ENCODE results near the gene FANCL.

FANCL gene

GRCh38 chr2:58239243-58239925 is 1.7 kb downstream of the FANCL start:
- no peak for TF ChIP-seq ZBTB7A (IDR thresholded peaks at IDR 0.05; ENCODE audit: low read depth)
- no peak for TF ChIP-seq MAX (IDR thresholded peaks at IDR 0.05)
- TF ChIP-seq REST (IDR thresholded peaks at IDR 0.05; ENCODE audit: low read depth) = no peak
- TF ChIP-seq YY1 (IDR thresholded peaks at IDR 0.05; ENCODE audit: low read depth) = no peak
- TF ChIP-seq RAD21 (IDR thresholded peaks at IDR 0.05; ENCODE audit: low read depth) = no peak
- no peak for TF ChIP-seq EP300 (IDR thresholded peaks at IDR 0.05; ENCODE audit: borderline replicate concordance)
- TF ChIP-seq TEAD4 (IDR thresholded peaks at IDR 0.05) = no peak
- no peak for TF ChIP-seq NFIC (IDR thresholded peaks at IDR 0.05)
- TF ChIP-seq CREB1 (IDR thresholded peaks at IDR 0.05; ENCODE audit: low read depth) = no peak
- no peak for TF ChIP-seq EGR1 (IDR thresholded peaks at IDR 0.05)
- TF ChIP-seq TCF12 (IDR thresholded peaks at IDR 0.05; ENCODE audit: low read depth) = no peak
- TF ChIP-seq USF1 (IDR thresholded peaks at IDR 0.05) = no peak
- no peak for TF ChIP-seq FOXM1 (IDR thresholded peaks at IDR 0.05; ENCODE audit: borderline replicate concordance, low read depth)
- no peak for TF ChIP-seq TAF1 (IDR thresholded peaks at IDR 0.05; ENCODE audit: low read depth)
- TF ChIP-seq CEBPB (IDR thresholded peaks at IDR 0.05) = no peak

- TF ChIP-seq CEBPB (IDR thresholded peaks at IDR 0.05) = no peak
- no peak for TF ChIP-seq REST (IDR thresholded peaks at IDR 0.05; ENCODE audit: low read depth)
- no peak for TF ChIP-seq YY1 (IDR thresholded peaks at IDR 0.05; ENCODE audit: low read depth)
- TF ChIP-seq MAX (IDR thresholded peaks at IDR 0.05) = no peak
- no peak for TF ChIP-seq EP300 (IDR thresholded peaks at IDR 0.05; ENCODE audit: borderline replicate concordance)
- no peak for TF ChIP-seq CREB1 (IDR thresholded peaks at IDR 0.05; ENCODE audit: low read depth)
- no peak for TF ChIP-seq EGR1 (IDR thresholded peaks at IDR 0.05)
- TF ChIP-seq USF1 (IDR thresholded peaks at IDR 0.05) = no peak
- no peak for TF ChIP-seq TAF1 (IDR thresholded peaks at IDR 0.05; ENCODE audit: low read depth)
- TF ChIP-seq TEAD4 (IDR thresholded peaks at IDR 0.05) = no peak
- no peak for TF ChIP-seq FOXM1 (IDR thresholded peaks at IDR 0.05; ENCODE audit: borderline replicate concordance, low read depth)
- no peak for TF ChIP-seq TCF12 (IDR thresholded peaks at IDR 0.05; ENCODE audit: low read depth)
- TF ChIP-seq RAD21 (IDR thresholded peaks at IDR 0.05; ENCODE audit: low read depth) = no peak
- no peak for TF ChIP-seq NFIC (IDR thresholded peaks at IDR 0.05)
- no peak for TF ChIP-seq ZBTB7A (IDR thresholded peaks at IDR 0.05; ENCODE audit: low read depth)
Measured at GRCh38 chr2:58237741-58238140, 3.4 kb downstream of the FANCL start.

- no peak for TF ChIP-seq FOXM1 (IDR thresholded peaks at IDR 0.05; ENCODE audit: borderline replicate concordance, low read depth)
- TF ChIP-seq CEBPB (IDR thresholded peaks at IDR 0.05) = no peak
- no peak for TF ChIP-seq CREB1 (IDR thresholded peaks at IDR 0.05; ENCODE audit: low read depth)
- no peak for TF ChIP-seq NFIC (IDR thresholded peaks at IDR 0.05)
- no peak for TF ChIP-seq TAF1 (IDR thresholded peaks at IDR 0.05; ENCODE audit: low read depth)
- no peak for TF ChIP-seq YY1 (IDR thresholded peaks at IDR 0.05; ENCODE audit: low read depth)
Measured at GRCh38 chr2:58235984-58236383, 5.1 kb downstream of the FANCL start.

GRCh38 chr2:58235170-58235569 is 6.0 kb downstream of the FANCL start:
- no peak for TF ChIP-seq NFIC (IDR thresholded peaks at IDR 0.05)
- no peak for TF ChIP-seq TAF1 (IDR thresholded peaks at IDR 0.05; ENCODE audit: low read depth)
- TF ChIP-seq CREB1 (IDR thresholded peaks at IDR 0.05; ENCODE audit: low read depth) = no peak
- no peak for TF ChIP-seq EGR1 (IDR thresholded peaks at IDR 0.05)
- no peak for TF ChIP-seq MAX (IDR thresholded peaks at IDR 0.05)
- TF ChIP-seq TEAD4 (IDR thresholded peaks at IDR 0.05) = no peak
- no peak for TF ChIP-seq RAD21 (IDR thresholded peaks at IDR 0.05; ENCODE audit: low read depth)
- no peak for TF ChIP-seq REST (IDR thresholded peaks at IDR 0.05; ENCODE audit: low read depth)
- TF ChIP-seq FOXM1 (IDR thresholded peaks at IDR 0.05; ENCODE audit: borderline replicate concordance, low read depth) = no peak
- no peak for TF ChIP-seq YY1 (IDR thresholded peaks at IDR 0.05; ENCODE audit: low read depth)
- no peak for TF ChIP-seq CEBPB (IDR thresholded peaks at IDR 0.05)
- TF ChIP-seq EP300 (IDR thresholded peaks at IDR 0.05; ENCODE audit: borderline replicate concordance) = no peak
- TF ChIP-seq TCF12 (IDR thresholded peaks at IDR 0.05; ENCODE audit: low read depth) = no peak
- TF ChIP-seq ZBTB7A (IDR thresholded peaks at IDR 0.05; ENCODE audit: low read depth) = no peak
- TF ChIP-seq USF1 (IDR thresholded peaks at IDR 0.05) = no peak

All from Ishikawa (cell line).